Measurements from ENCODE around the gene PCCA.

DNA sequence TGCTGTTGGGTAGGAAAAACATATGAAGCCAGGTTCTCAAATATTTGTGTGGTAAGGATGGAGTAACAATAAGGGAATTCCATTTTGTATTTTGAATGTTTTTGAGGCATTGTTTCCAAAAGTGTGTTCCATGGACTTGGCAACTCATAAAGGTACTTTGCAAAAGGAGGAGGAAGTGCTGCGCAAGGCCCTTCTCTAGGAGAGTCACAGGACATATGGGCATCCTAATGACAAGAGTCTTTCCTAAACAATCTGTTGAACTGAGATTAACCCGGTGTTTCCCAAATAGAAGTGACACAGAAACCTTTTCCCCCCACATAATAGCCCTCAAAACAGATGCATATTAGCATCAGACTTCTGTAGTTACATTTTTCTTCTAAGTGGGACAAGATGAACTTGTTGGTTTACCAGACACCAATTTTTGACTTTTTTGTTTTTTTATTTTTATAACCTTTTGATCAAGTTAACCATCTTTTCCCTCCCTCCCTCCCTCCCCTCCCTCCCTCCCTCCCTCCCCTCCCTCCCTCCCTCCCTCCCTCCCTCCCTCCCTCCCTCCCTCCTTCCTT, 209.3 kb downstream of the PCCA start:
- TF ChIP-seq EZH2 (IDR thresholded peaks at IDR 0.05; ENCODE audit: borderline replicate concordance, low read length) (no peak), CTCF (IDR thresholded peaks at IDR 0.05; ENCODE audit: low read length) (no peak)

Data from OCI-LY1 (cell line).